Measurements from ENCODE around the gene LAMTOR3. TPM values are rescaled to one million over a fixed set of nuclear protein-coding genes. Genes with fewer than 3 reads are reported as not detected.

The LAMTOR3 gene
- total RNA-seq, 4 donors from 2014 or later, result 27.3 to 63.6 (median 52.5) TPM

DNA sequence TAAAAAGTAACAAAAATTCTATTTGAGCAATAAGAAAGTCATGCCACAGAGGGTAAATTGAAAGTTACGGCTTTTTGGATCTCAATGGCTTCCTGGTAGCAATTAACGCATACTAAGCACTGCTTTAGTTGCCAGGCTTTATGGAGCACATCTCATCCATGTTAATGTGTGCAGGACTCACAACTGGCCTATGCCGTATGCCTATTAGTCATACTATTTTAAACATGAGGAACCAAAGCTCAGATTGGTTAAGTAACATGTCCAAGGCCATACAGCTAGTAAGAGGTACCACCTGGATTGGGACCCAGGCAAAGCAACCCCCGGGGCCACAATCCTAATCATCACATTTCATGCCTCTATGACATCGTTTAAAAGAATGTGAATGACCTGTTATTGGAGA, 60.5 kb downstream of the LAMTOR3 start:
- TF ChIP-seq, protein P1, sequence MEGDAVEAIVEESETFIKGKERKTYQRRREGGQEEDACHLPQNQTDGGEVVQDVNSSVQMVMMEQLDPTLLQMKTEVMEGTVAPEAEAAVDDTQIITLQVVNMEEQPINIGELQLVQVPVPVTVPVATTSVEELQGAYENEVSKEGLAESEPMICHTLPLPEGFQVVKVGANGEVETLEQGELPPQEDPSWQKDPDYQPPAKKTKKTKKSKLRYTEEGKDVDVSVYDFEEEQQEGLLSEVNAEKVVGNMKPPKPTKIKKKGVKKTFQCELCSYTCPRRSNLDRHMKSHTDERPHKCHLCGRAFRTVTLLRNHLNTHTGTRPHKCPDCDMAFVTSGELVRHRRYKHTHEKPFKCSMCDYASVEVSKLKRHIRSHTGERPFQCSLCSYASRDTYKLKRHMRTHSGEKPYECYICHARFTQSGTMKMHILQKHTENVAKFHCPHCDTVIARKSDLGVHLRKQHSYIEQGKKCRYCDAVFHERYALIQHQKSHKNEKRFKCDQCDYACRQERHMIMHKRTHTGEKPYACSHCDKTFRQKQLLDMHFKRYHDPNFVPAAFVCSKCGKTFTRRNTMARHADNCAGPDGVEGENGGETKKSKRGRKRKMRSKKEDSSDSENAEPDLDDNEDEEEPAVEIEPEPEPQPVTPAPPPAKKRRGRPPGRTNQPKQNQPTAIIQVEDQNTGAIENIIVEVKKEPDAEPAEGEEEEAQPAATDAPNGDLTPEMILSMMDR (IDR thresholded peaks at IDR 0.05; ENCODE audit: low read depth), result no peak

DNA sequence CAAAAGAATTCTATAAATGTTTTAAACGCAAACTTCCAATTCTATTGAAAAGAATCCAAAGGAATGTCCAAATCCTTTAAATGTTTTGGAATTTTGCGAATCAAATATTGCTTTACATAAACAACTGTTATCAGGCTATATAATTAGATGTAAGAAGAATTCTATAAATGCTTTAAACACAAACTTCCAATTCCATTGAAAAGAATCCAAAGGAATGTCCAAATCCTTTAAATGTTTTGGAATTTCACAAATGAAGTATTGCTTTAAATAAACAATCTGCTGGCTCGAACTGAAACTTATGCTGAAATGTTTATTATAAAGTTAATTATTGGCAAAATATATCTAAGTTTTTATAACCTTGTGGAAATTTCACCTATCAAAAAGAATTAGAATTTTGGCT, 61.5 kb downstream of the LAMTOR3 start:
- TF ChIP-seq, protein P1 (IDR thresholded peaks at IDR 0.05; ENCODE audit: low read depth), result no peak

DNA sequence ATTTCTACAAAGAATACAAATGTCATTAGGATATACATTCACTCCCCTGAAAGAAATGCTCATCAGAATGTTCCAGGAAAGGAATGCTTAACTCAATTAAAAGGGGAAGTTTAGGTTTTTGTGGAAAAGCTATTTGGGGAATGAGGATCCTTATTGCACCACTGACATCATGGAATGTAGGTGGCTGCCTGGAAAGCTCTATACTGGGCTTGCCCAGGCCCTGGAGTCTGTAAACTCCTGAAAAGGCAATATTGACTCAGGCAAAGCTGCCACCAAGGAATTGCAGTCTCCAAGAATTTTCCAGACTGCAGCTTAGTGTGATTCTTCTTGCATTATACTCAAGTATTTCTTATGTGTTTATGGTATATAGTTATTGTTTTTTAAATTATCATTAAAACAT, 61.9 kb downstream of the LAMTOR3 start:
- TF ChIP-seq, protein P1 (IDR thresholded peaks at IDR 0.05; ENCODE audit: low read depth), result no peak

DNA sequence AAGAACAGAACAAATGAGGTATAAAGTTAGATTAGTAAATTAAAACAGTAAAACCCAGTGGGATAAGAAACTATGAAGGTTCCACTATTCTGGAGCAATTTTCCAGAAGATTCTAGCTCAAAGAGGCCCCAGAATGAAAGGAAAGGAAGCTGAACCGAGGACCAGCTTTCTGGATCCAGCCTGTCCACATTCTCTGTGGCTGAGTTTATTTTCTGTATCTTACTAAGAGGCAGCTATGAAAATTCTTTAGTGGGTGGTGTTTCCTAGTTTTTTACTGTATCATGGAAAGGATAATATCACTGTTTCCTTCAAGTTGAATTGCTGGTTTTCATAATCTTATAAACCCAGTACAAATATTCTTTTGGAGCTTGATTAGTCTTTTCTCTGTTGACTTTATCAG, 65.8 kb downstream of the LAMTOR3 start:
- TF ChIP-seq, protein P1 (IDR thresholded peaks at IDR 0.05; ENCODE audit: low read depth), result no peak

Other genes with a start within 250 kb of the LAMTOR3 start
- under 1 TPM in 1 of 4 donors, not detected in 3; under 0.01 TPM for gene C4orf54, start 236.6 kb downstream of the LAMTOR3 start, total RNA-seq
- gene DAPP1, start 77.6 kb downstream of the LAMTOR3 start, total RNA-seq, result 10 to 100 TPM in 1 of 4 donors, 1 to 10 TPM in 2, under 1 TPM in 1; 0.57 to 28.0 (median 4.1) TPM
- gene DNAJB14, start 52.2 kb upstream of the LAMTOR3 start, total RNA-seq, result 10 to 100 TPM; 35.9 to 63.1 (median 41.7) TPM
- 100 to 1,000 TPM in 3 of 4 donors, 10 to 100 TPM in 1; 78.7 to 188 (median 142) TPM for gene H2AZ1, start 55.8 kb upstream of the LAMTOR3 start, total RNA-seq

All from subcutaneous adipose tissue (tissue), 4 donors.